HepG2 (cell line): ENCODE data around the gene ANKRD39. TPM values are rescaled to one million over a fixed set of nuclear protein-coding genes. Genes with fewer than 3 reads are reported as not detected.

Source experiments
- LBX2 ChIP-seq: sonication (generic); formaldehyde crosslinking; IDR thresholded peaks from 2 replicates; pipeline ENCODE4 v1.5.0; 2020; ENCODE audit warnings: missing genetic modification reagents, mild to moderate bottlenecking, borderline replicate concordance
- NFE2L2 ChIP-seq: fragments of 150-350 bp; IDR thresholded peaks from 2 replicates; pipeline ENCODE4 v1.6.1; 2014; ENCODE audit warnings: low read length
- NFKB2 ChIP-seq: sonication (generic); formaldehyde crosslinking; IDR thresholded peaks from 2 replicates; pipeline ENCODE4 v1.4.0; 2020; ENCODE audit warnings: missing genetic modification reagents, borderline replicate concordance
- PAF1 ChIP-seq: IDR thresholded peaks from 2 replicates; pipeline ENCODE4 v1.6.1; 2016; ENCODE audit warnings: missing genetic modification reagents, missing compliant biosample characterization
- ZNF253 ChIP-seq: sonication (generic); formaldehyde crosslinking; IDR thresholded peaks from 2 replicates; pipeline ENCODE4 v1.8.0; 2022; ENCODE audit warnings: mild to moderate bottlenecking, missing genetic modification reagents, borderline replicate concordance
- ZNF350 ChIP-seq: sonication (generic); formaldehyde crosslinking; IDR thresholded peaks from 2 replicates; pipeline ENCODE4 v1.4.0; 2020; ENCODE audit warnings: mild to moderate bottlenecking, low read depth, missing genetic modification reagents, borderline replicate concordance
- ZNF850 ChIP-seq: sonication (generic); formaldehyde crosslinking; conservative IDR thresholded peaks from 2 replicates; pipeline ENCODE4 v1.9.0; 2021; ENCODE audit warnings: mild to moderate bottlenecking, missing genetic modification reagents
- polyA plus RNA-seq, 8 experiments: library from polyadenylated mRNA; depleted of rRNA in 3 of 8; stranded (reverse) in 7 of 8; unstranded in 1 of 8; fragments of >200 nt; fragmentation: Illumina TruSeq in 4 of 8; extraction: Trizol in 4 of 8; gene quantifications; 2 replicates each; pipeline versions ENCODE4 v1.2.1 to v1.2.3, GENCODE V29; 2011 to 2016; ENCODE audit warnings: low read depth in 4 of 8, missing spikeins in 1 of 8, mixed read lengths in 1 of 8; ENCODE audit not compliant: insufficient read depth in 1 of 8
- total RNA-seq, 5 experiments: library from RNA; depleted of rRNA; stranded (reverse); fragments of >200 nt; fragmentation: Illumina TruSeq; extraction: Trizol; gene quantifications; 2 replicates each; pipeline ENCODE4 v1.2.3, GENCODE V29; 2016; ENCODE audit warnings: low read depth in 1 of 5
- TF ChIP-seq, protein P1 (sequence below): sonication (generic); formaldehyde crosslinking; IDR thresholded peaks from 2 replicates; pipeline ENCODE4 v1.5.0; 2020; ENCODE audit warnings: mild to moderate bottlenecking, missing genetic modification reagents, borderline replicate concordance
- TF ChIP-seq, protein P2 (sequence below): IDR thresholded peaks from 2 replicates; pipeline ENCODE4 v1.4.0; 2020; ENCODE audit warnings: mild to moderate bottlenecking, missing genetic modification reagents
- TF ChIP-seq, protein P3 (sequence below): sonication (generic); formaldehyde crosslinking; IDR thresholded peaks from 2 replicates; pipeline ENCODE4 v1.4.0; 2020; ENCODE audit warnings: mild to moderate bottlenecking, missing genetic modification reagents
- TF ChIP-seq, protein P4 (sequence below): sonication (generic); formaldehyde crosslinking; IDR thresholded peaks from 2 replicates; pipeline ENCODE4 v1.4.0; 2020; ENCODE audit warnings: missing genetic modification reagents, borderline replicate concordance

Gene ANKRD39
- total and polyA plus RNA-seq, 2 of the 13 experiments (the other 11 are each of a cell fraction or from before 2014, with no cell fraction given): 23.2 to 24.8 TPM

- TF ChIP-seq, protein P1, sequence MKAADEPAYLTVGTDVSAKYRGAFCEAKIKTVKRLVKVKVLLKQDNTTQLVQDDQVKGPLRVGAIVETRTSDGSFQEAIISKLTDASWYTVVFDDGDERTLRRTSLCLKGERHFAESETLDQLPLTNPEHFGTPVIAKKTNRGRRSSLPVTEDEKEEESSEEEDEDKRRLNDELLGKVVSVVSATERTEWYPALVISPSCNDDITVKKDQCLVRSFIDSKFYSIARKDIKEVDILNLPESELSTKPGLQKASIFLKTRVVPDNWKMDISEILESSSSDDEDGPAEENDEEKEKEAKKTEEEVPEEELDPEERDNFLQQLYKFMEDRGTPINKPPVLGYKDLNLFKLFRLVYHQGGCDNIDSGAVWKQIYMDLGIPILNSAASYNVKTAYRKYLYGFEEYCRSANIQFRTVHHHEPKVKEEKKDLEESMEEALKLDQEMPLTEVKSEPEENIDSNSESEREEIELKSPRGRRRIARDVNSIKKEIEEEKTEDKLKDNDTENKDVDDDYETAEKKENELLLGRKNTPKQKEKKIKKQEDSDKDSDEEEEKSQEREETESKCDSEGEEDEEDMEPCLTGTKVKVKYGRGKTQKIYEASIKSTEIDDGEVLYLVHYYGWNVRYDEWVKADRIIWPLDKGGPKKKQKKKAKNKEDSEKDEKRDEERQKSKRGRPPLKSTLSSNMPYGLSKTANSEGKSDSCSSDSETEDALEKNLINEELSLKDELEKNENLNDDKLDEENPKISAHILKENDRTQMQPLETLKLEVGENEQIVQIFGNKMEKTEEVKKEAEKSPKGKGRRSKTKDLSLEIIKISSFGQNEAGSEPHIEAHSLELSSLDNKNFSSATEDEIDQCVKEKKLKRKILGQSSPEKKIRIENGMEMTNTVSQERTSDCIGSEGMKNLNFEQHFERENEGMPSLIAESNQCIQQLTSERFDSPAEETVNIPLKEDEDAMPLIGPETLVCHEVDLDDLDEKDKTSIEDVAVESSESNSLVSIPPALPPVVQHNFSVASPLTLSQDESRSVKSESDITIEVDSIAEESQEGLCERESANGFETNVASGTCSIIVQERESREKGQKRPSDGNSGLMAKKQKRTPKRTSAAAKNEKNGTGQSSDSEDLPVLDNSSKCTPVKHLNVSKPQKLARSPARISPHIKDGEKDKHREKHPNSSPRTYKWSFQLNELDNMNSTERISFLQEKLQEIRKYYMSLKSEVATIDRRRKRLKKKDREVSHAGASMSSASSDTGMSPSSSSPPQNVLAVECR: peak; percentile 87
- TF ChIP-seq ZNF350: peak; percentile 69; the same call in 1 of the 2 replicates
- TF ChIP-seq, protein P2, sequence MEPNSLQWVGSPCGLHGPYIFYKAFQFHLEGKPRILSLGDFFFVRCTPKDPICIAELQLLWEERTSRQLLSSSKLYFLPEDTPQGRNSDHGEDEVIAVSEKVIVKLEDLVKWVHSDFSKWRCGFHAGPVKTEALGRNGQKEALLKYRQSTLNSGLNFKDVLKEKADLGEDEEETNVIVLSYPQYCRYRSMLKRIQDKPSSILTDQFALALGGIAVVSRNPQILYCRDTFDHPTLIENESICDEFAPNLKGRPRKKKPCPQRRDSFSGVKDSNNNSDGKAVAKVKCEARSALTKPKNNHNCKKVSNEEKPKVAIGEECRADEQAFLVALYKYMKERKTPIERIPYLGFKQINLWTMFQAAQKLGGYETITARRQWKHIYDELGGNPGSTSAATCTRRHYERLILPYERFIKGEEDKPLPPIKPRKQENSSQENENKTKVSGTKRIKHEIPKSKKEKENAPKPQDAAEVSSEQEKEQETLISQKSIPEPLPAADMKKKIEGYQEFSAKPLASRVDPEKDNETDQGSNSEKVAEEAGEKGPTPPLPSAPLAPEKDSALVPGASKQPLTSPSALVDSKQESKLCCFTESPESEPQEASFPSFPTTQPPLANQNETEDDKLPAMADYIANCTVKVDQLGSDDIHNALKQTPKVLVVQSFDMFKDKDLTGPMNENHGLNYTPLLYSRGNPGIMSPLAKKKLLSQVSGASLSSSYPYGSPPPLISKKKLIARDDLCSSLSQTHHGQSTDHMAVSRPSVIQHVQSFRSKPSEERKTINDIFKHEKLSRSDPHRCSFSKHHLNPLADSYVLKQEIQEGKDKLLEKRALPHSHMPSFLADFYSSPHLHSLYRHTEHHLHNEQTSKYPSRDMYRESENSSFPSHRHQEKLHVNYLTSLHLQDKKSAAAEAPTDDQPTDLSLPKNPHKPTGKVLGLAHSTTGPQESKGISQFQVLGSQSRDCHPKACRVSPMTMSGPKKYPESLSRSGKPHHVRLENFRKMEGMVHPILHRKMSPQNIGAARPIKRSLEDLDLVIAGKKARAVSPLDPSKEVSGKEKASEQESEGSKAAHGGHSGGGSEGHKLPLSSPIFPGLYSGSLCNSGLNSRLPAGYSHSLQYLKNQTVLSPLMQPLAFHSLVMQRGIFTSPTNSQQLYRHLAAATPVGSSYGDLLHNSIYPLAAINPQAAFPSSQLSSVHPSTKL: peak; percentile 27; the same call in 1 of the 2 replicates
- TF ChIP-seq ZNF850: peak; percentile 77; the same call in 1 of the 2 replicates
- peak; percentile 20 for TF ChIP-seq LBX2 (CRISPR knock-in tag)
- TF ChIP-seq, protein P3, sequence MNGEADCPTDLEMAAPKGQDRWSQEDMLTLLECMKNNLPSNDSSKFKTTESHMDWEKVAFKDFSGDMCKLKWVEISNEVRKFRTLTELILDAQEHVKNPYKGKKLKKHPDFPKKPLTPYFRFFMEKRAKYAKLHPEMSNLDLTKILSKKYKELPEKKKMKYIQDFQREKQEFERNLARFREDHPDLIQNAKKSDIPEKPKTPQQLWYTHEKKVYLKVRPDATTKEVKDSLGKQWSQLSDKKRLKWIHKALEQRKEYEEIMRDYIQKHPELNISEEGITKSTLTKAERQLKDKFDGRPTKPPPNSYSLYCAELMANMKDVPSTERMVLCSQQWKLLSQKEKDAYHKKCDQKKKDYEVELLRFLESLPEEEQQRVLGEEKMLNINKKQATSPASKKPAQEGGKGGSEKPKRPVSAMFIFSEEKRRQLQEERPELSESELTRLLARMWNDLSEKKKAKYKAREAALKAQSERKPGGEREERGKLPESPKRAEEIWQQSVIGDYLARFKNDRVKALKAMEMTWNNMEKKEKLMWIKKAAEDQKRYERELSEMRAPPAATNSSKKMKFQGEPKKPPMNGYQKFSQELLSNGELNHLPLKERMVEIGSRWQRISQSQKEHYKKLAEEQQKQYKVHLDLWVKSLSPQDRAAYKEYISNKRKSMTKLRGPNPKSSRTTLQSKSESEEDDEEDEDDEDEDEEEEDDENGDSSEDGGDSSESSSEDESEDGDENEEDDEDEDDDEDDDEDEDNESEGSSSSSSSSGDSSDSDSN (CRISPR knock-in tag): peak; percentile 85
- no peak for TF ChIP-seq ZNF253
- no peak for TF ChIP-seq NFE2L2
- TF ChIP-seq NFKB2 (CRISPR knock-in tag): no peak; the same call in 1 of the 2 replicates
- TF ChIP-seq, protein P4, sequence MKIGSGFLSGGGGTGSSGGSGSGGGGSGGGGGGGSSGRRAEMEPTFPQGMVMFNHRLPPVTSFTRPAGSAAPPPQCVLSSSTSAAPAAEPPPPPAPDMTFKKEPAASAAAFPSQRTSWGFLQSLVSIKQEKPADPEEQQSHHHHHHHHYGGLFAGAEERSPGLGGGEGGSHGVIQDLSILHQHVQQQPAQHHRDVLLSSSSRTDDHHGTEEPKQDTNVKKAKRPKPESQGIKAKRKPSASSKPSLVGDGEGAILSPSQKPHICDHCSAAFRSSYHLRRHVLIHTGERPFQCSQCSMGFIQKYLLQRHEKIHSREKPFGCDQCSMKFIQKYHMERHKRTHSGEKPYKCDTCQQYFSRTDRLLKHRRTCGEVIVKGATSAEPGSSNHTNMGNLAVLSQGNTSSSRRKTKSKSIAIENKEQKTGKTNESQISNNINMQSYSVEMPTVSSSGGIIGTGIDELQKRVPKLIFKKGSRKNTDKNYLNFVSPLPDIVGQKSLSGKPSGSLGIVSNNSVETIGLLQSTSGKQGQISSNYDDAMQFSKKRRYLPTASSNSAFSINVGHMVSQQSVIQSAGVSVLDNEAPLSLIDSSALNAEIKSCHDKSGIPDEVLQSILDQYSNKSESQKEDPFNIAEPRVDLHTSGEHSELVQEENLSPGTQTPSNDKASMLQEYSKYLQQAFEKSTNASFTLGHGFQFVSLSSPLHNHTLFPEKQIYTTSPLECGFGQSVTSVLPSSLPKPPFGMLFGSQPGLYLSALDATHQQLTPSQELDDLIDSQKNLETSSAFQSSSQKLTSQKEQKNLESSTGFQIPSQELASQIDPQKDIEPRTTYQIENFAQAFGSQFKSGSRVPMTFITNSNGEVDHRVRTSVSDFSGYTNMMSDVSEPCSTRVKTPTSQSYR (CRISPR knock-in tag): peak; percentile 81
- TF ChIP-seq PAF1: no peak
Measured at GRCh38 chr2:96868555-96869280, 10.9 kb upstream of the ANKRD39 start (continued).
